NT2/D1 (cell line): ENCODE data around the gene KPNB1.

ENCODE experiments used
- YY1 ChIP-seq: IDR thresholded peaks from 2 replicates; pipeline ENCODE4 v1.6.1; 2011; ENCODE audit not compliant: insufficient read length, insufficient read depth
- ZNF274 ChIP-seq: IDR thresholded peaks from 2 replicates; pipeline ENCODE4 v1.6.1; 2011; ENCODE audit warnings: mild to moderate bottlenecking, low read depth, low read length

DNA sequence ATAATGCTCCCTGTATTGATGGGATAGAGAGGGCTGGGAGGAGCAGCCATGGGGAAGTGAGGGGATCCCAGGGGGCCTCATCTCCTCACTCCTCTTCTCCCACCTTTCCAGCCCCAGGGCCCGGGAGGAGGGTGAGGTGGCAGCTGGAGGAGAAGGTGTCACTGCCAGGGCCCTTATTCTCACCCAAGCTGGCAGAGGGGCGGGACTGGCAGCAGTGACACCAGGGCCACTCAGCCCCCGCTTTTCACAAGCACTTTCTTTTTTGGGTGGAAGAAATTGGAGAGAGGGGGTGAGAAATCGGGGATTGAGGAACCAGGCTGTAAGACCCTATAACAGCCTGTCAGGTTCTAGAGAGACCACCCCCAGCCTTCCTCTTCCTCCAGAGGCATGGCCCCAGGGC is 81.0 kb downstream of the KPNB1 start:
- TF ChIP-seq YY1 (no peak), ZNF274 (no peak)
